ENCODE data around the gene CNOT2. TPM values are rescaled to one million over a fixed set of nuclear protein-coding genes. Genes with fewer than 3 reads are reported as not detected.

The CNOT2 gene
- total RNA-seq, 1 experiment from 2014 or later = 64.7 TPM

DNA sequence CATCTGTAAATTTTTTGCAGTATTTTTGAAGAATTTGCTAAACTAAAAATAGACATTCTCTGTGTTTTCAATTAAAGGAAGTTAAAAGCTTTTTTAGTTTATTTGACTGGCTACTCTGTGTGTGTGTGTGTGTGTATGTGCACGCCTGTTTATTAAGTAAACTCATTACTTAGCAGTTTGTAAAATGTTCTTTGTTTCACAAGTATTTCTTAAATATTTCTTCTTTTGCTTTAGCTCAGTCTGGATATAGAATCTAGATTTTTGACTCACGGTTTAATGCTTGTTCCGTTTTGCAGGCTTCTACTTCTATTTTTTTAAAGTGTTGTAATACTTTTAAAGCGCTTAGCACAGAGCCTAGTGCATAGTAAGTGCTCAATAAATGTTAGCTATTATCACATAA is 76.4 kb downstream of the CNOT2 start:
- no peaks in the 10 kb centered on the region; the same call in 1 of the 2 replicates for H3K36me3 Mint-ChIP-seq
- H3K4me1 Mint-ChIP-seq = peaks cover 4% of the 10 kb centered on the region; the same call in 1 of the 2 replicates
- ChIA-PET CTCF (no interaction called here), POLR2A (interaction anchor here (0.5 kb wide), 1 partner anchor 29 kb away, joined by 3 read pairs; no protein-coding TSS in a partner anchor)
- H3K9me3 Mint-ChIP-seq = no peaks in the 10 kb centered on the region
- DNase-seq (ENCODE audit: low spot score) = no peak
- H3K4me3 Mint-ChIP-seq = no peak overlapping the region
- no peaks in the 10 kb centered on the region for H3K27me3 Mint-ChIP-seq (ENCODE audit: low read depth)
- ATAC-seq = no peak
- no peak overlapping the region for H3K27ac Mint-ChIP-seq
- no peak for TF ChIP-seq SMAD4 (CRISPR knock-in tag; IDR thresholded peaks at IDR 0.05)
- no peak for TF ChIP-seq ZNF671 (CRISPR knock-in tag; IDR thresholded peaks at IDR 0.05)
- no peak for TF ChIP-seq RORB (CRISPR knock-in tag; IDR thresholded peaks at IDR 0.05)
- no peak for TF ChIP-seq ZNF232 (CRISPR knock-in tag; IDR thresholded peaks at IDR 0.05)
- TF ChIP-seq TCF7 (CRISPR knock-in tag; IDR thresholded peaks at IDR 0.05; ENCODE audit: low read depth) = no peak
- no peak for TF ChIP-seq ZNF317 (CRISPR knock-in tag; IDR thresholded peaks at IDR 0.05; ENCODE audit: borderline replicate concordance, low read depth)
- TF ChIP-seq GTF2I (CRISPR knock-in tag; conservative IDR thresholded peaks at IDR 0.05) = no peak
- no peak for TF ChIP-seq NR3C1 (CRISPR knock-in tag; conservative IDR thresholded peaks at IDR 0.05; ENCODE audit: low read depth)
- TF ChIP-seq ELF4 (CRISPR knock-in tag; IDR thresholded peaks at IDR 0.05; ENCODE audit: low read depth) = no peak
- TF ChIP-seq, protein P1, sequence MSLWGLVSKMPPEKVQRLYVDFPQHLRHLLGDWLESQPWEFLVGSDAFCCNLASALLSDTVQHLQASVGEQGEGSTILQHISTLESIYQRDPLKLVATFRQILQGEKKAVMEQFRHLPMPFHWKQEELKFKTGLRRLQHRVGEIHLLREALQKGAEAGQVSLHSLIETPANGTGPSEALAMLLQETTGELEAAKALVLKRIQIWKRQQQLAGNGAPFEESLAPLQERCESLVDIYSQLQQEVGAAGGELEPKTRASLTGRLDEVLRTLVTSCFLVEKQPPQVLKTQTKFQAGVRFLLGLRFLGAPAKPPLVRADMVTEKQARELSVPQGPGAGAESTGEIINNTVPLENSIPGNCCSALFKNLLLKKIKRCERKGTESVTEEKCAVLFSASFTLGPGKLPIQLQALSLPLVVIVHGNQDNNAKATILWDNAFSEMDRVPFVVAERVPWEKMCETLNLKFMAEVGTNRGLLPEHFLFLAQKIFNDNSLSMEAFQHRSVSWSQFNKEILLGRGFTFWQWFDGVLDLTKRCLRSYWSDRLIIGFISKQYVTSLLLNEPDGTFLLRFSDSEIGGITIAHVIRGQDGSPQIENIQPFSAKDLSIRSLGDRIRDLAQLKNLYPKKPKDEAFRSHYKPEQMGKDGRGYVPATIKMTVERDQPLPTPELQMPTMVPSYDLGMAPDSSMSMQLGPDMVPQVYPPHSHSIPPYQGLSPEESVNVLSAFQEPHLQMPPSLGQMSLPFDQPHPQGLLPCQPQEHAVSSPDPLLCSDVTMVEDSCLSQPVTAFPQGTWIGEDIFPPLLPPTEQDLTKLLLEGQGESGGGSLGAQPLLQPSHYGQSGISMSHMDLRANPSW (CRISPR knock-in tag; conservative IDR thresholded peaks at IDR 0.05; ENCODE audit: low read depth) = no peak
- TF ChIP-seq, protein P2, sequence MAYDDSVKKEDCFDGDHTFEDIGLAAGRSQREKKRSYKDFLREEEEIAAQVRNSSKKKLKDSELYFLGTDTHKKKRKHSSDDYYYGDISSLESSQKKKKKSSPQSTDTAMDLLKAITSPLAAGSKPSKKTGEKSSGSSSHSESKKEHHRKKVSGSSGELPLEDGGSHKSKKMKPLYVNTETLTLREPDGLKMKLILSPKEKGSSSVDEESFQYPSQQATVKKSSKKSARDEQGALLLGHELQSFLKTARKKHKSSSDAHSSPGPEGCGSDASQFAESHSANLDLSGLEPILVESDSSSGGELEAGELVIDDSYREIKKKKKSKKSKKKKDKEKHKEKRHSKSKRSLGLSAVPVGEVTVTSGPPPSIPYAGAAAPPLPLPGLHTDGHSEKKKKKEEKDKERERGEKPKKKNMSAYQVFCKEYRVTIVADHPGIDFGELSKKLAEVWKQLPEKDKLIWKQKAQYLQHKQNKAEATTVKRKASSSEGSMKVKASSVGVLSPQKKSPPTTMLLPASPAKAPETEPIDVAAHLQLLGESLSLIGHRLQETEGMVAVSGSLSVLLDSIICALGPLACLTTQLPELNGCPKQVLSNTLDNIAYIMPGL (CRISPR knock-in tag; IDR thresholded peaks at IDR 0.05) = no peak
- TF ChIP-seq NR2C2 (CRISPR knock-in tag; IDR thresholded peaks at IDR 0.05) = no peak
- TF ChIP-seq, protein P3, sequence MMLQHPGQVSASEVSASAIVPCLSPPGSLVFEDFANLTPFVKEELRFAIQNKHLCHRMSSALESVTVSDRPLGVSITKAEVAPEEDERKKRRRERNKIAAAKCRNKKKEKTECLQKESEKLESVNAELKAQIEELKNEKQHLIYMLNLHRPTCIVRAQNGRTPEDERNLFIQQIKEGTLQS (CRISPR knock-in tag; conservative IDR thresholded peaks at IDR 0.05) = no peak
- TF ChIP-seq, protein P4, sequence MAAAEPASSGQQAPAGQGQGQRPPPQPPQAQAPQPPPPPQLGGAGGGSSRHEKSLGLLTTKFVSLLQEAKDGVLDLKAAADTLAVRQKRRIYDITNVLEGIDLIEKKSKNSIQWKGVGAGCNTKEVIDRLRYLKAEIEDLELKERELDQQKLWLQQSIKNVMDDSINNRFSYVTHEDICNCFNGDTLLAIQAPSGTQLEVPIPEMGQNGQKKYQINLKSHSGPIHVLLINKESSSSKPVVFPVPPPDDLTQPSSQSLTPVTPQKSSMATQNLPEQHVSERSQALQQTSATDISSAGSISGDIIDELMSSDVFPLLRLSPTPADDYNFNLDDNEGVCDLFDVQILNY (CRISPR knock-in tag; IDR thresholded peaks at IDR 0.05) = no peak
- TF ChIP-seq ZNF396 (CRISPR knock-in tag; IDR thresholded peaks at IDR 0.05; ENCODE audit: borderline replicate concordance) = no peak
- no peak for TF ChIP-seq PRRX2 (CRISPR knock-in tag; IDR thresholded peaks at IDR 0.05)
- no peak for TF ChIP-seq ZNF423 (CRISPR knock-in tag; IDR thresholded peaks at IDR 0.05)
- TF ChIP-seq, protein P5, sequence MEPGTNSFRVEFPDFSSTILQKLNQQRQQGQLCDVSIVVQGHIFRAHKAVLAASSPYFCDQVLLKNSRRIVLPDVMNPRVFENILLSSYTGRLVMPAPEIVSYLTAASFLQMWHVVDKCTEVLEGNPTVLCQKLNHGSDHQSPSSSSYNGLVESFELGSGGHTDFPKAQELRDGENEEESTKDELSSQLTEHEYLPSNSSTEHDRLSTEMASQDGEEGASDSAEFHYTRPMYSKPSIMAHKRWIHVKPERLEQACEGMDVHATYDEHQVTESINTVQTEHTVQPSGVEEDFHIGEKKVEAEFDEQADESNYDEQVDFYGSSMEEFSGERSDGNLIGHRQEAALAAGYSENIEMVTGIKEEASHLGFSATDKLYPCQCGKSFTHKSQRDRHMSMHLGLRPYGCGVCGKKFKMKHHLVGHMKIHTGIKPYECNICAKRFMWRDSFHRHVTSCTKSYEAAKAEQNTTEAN (CRISPR knock-in tag; IDR thresholded peaks at IDR 0.05) = no peak
- TF ChIP-seq, protein P6, sequence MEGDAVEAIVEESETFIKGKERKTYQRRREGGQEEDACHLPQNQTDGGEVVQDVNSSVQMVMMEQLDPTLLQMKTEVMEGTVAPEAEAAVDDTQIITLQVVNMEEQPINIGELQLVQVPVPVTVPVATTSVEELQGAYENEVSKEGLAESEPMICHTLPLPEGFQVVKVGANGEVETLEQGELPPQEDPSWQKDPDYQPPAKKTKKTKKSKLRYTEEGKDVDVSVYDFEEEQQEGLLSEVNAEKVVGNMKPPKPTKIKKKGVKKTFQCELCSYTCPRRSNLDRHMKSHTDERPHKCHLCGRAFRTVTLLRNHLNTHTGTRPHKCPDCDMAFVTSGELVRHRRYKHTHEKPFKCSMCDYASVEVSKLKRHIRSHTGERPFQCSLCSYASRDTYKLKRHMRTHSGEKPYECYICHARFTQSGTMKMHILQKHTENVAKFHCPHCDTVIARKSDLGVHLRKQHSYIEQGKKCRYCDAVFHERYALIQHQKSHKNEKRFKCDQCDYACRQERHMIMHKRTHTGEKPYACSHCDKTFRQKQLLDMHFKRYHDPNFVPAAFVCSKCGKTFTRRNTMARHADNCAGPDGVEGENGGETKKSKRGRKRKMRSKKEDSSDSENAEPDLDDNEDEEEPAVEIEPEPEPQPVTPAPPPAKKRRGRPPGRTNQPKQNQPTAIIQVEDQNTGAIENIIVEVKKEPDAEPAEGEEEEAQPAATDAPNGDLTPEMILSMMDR (IDR thresholded peaks at IDR 0.05) = no peak
